ENCODE results near the gene NIPAL1. TPM values are rescaled to one million over a fixed set of nuclear protein-coding genes. Genes with fewer than 3 reads are reported as not detected.
"Not testable (repeated sequence)": the region's sequence is repeated elsewhere in the genome, so short reads cannot be mapped to it uniquely, and the experiment has no call there.

Gene NIPAL1
- total RNA-seq, 1 donor from 2014 or later, result 8.1 TPM

DNA sequence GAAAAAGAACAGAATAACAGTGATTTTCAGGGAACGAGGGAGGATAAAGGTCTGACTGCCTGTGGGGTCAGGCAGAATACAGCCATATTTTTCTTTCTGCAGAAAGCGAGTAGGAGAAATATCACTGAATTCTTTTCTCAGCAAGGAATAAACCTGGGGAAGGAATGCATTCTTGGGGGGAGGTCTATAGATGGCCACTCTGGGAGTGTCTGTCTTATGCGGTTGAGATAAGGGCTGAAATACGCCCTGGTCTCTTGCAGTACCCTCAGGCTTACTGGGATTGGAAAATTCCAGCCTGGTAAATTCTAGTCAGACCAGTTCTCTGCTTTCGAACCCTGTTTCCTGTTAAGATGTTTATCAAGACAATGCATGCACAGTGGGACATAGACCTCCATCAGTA is 26.4 kb upstream of the NIPAL1 start:
- no peak overlapping the region for H3K27ac ChIP-seq
- intact Hi-C loops (cut with DNase I), result no loop called here
- H3K9me3 ChIP-seq, result no peaks in the 10 kb centered on the region
- H3K4me3 ChIP-seq, result no peak overlapping the region
- H3K4me1 ChIP-seq, result no peaks in the 10 kb centered on the region
- H3K27me3 ChIP-seq, result no peaks in the 10 kb centered on the region
- no peak for DNase-seq (ENCODE audit: extremely low spot score in 2 of 2)
- no peaks in the 10 kb centered on the region for H3K36me3 ChIP-seq
- TF ChIP-seq POLR2A (IDR thresholded peaks at IDR 0.05) (no peak), POLR2AphosphoS5 (IDR thresholded peaks at IDR 0.05; ENCODE audit: insufficient read depth in 1 of 2, low read depth in 1 of 2) (no peak)
- TF ChIP-seq, protein P1, sequence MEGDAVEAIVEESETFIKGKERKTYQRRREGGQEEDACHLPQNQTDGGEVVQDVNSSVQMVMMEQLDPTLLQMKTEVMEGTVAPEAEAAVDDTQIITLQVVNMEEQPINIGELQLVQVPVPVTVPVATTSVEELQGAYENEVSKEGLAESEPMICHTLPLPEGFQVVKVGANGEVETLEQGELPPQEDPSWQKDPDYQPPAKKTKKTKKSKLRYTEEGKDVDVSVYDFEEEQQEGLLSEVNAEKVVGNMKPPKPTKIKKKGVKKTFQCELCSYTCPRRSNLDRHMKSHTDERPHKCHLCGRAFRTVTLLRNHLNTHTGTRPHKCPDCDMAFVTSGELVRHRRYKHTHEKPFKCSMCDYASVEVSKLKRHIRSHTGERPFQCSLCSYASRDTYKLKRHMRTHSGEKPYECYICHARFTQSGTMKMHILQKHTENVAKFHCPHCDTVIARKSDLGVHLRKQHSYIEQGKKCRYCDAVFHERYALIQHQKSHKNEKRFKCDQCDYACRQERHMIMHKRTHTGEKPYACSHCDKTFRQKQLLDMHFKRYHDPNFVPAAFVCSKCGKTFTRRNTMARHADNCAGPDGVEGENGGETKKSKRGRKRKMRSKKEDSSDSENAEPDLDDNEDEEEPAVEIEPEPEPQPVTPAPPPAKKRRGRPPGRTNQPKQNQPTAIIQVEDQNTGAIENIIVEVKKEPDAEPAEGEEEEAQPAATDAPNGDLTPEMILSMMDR (IDR thresholded peaks at IDR 0.05), result no peak

DNA sequence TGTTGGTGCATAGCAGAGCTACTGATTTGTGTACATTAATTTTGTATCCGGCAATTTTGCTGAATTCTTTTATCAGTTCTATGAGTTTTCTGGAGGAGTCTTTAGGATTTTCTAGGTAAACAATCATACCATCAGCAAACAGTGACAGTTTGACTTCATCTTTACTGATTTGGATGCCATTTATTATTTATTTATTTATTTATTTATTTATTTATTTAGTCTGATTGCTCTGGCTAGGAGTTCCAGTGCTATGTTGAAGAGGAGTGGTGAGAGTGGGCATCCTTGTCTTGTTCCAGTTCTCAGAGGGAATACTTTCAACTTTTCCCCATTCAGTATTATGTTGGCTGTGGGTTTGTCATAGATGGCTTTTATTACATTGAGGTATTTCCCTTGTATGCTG is 24.1 kb upstream of the NIPAL1 start:
- H3K4me1 ChIP-seq; H3K4me3 ChIP-seq; DNase-seq (ENCODE audit: extremely low spot score in 2 of 2); intact Hi-C loops (cut with DNase I); H3K27ac ChIP-seq; H3K36me3 ChIP-seq; H3K27me3 ChIP-seq; H3K9me3 ChIP-seq: not testable (repeated sequence)

DNA sequence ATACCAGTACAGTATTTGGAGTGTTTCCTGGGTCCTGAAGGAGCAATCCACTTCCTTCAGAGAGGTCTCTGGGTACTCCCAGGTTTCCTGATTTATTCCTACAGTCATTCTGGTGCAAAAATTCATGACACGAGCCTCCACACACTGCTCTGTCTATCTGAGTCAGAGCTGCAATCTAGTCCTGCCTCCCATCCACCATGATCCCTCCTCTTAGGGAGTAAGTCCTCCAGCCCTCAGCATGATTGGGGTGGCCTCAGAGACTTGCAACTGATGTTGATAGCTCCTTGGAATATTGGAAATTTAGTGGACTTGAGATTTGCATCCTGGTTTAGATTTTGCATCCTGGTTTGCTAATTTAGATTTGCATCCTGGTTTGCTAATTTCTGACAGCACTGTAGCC is 20.6 kb upstream of the NIPAL1 start:
- intact Hi-C loops (cut with DNase I), result no loop called here
- Histone ChIP-seq H3K27me3 (no peaks in the 10 kb centered on the region), H3K9me3 (no peaks in the 10 kb centered on the region), H3K4me3 (no peak overlapping the region), H3K27ac (no peak overlapping the region), H3K4me1 (no peaks in the 10 kb centered on the region), H3K36me3 (peaks cover 0 to 4% of the 10 kb centered on the region in 2 donors)
- TF ChIP-seq POLR2AphosphoS5 (IDR thresholded peaks at IDR 0.05; ENCODE audit: insufficient read depth in 1 of 2, low read depth in 1 of 2), result no peak
- TF ChIP-seq POLR2A (IDR thresholded peaks at IDR 0.05), result no peak
- TF ChIP-seq, protein P1 (IDR thresholded peaks at IDR 0.05), result no peak
- no peak for DNase-seq (ENCODE audit: extremely low spot score in 2 of 2)

DNA sequence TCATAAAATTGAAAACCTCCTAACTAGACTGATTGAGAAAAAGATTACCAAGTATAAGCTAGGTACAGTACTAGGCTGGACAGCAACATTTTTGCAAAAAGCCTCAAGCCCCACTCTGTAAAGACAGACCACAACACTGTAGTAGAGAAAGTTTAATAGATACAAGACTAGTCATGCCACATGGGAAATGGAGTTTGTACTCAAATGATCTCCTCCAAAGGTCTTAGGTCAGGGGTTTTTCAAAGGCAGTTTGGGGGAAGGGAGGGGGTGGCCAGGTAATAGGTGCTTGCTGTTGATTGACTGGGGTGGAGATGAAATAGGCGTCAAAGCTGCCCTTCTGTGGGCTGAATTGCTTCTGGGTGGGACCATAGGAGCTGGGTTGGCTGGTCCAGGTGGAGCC is 14.3 kb upstream of the NIPAL1 start:
- Histone ChIP-seq H3K4me3 (no peak overlapping the region), H3K4me1 (no peaks in the 10 kb centered on the region), H3K36me3 (peaks cover 0 to 7% of the 10 kb centered on the region in 2 donors), H3K27ac (no peak overlapping the region), H3K9me3 (no peaks in the 10 kb centered on the region), H3K27me3 (no peaks in the 10 kb centered on the region)
- intact Hi-C loops (cut with DNase I), result no loop called here
- TF ChIP-seq, protein P1 (IDR thresholded peaks at IDR 0.05), result no peak
- no peak for TF ChIP-seq POLR2AphosphoS5 (IDR thresholded peaks at IDR 0.05; ENCODE audit: insufficient read depth in 1 of 2, low read depth in 1 of 2)
- TF ChIP-seq POLR2A (IDR thresholded peaks at IDR 0.05), result no peak
- no peak for DNase-seq (ENCODE audit: extremely low spot score in 2 of 2)

DNA sequence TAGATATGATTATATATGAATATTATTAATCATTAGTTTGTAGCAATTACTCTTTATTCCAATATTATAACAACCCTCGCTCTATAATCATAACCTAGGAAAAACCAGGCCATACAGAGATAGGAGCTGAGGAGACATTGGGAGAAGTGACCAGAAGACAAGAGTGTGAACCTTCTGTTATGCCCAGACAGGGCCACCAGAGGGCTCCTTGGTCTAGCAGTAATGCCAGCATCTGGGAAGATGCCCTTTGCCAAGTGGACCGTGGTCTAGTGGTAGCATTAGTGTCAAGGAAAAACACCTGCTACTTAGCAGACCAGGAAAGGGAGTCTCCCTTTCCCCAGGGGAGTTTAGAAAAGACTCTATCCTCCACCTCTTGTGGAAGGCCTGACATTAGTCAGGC is 13.0 kb upstream of the NIPAL1 start:
- H3K4me3 ChIP-seq; H3K4me1 ChIP-seq; H3K36me3 ChIP-seq; H3K27me3 ChIP-seq; intact Hi-C loops (cut with DNase I); H3K27ac ChIP-seq; H3K9me3 ChIP-seq; DNase-seq (ENCODE audit: extremely low spot score in 2 of 2): not testable (repeated sequence)

DNA sequence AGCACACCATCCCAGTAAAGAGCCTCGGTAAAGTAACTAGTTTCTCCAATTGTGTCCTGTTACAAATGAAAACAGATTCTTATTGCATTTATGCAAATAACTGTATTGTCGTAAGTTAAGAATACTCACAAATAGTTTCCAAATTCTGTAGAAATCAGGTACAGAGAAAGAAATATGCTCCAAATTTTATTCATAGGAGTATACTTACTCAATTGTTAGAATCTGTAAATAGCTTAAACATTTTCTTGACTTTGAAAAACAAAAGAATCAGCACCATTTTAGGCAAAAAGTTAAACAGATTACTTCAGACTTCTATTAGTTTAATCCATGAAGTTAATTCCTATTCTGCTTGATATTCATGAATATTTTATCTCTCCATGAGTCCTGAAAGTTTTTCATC is 10.8 kb upstream of the NIPAL1 start:
- H3K4me3 ChIP-seq, result no peak overlapping the region
- no peak overlapping the region for H3K27ac ChIP-seq
- H3K36me3 ChIP-seq, result peaks cover 0 to 3% of the 10 kb centered on the region in 2 donors
- no peaks in the 10 kb centered on the region for H3K27me3 ChIP-seq
- intact Hi-C loops (cut with DNase I), result no loop called here
- no peak for TF ChIP-seq POLR2AphosphoS5 (IDR thresholded peaks at IDR 0.05; ENCODE audit: insufficient read depth in 1 of 2, low read depth in 1 of 2)
- H3K4me1 ChIP-seq, result no peaks in the 10 kb centered on the region
- no peaks in the 10 kb centered on the region for H3K9me3 ChIP-seq
- no peak for DNase-seq (ENCODE audit: extremely low spot score in 2 of 2)
